ENCODE measurements around the gene ANKDD1B.
"Not testable (repeated sequence)": the region's sequence is repeated elsewhere in the genome, so short reads cannot be mapped to it uniquely, and the experiment has no call there.

Gene ANKDD1B

DNA sequence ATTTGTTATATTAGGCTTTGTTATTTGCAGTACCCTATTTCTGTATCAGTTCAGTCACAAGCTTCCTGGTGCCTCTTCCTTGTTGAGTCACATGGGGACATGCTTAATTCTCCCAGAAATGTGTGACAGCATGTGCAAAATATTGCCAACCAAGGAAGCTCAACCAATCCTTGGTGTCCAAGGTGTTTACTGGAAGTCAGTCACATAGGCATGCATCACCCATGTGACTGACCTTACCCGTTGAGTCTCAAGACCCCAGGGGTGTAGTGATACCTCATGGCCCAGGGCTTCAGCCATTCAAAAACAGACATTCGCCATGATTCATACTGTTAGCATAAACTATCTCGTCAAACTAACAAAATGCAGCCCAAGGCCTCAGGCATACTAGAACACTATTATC is 9.3 kb upstream of the ANKDD1B start:
- TF ChIP-seq, protein P1, sequence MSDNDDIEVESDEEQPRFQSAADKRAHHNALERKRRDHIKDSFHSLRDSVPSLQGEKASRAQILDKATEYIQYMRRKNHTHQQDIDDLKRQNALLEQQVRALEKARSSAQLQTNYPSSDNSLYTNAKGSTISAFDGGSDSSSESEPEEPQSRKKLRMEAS (IDR thresholded peaks at IDR 0.05; ENCODE audit: low read depth, low read length), result no peak
- TF ChIP-seq, protein P2, sequence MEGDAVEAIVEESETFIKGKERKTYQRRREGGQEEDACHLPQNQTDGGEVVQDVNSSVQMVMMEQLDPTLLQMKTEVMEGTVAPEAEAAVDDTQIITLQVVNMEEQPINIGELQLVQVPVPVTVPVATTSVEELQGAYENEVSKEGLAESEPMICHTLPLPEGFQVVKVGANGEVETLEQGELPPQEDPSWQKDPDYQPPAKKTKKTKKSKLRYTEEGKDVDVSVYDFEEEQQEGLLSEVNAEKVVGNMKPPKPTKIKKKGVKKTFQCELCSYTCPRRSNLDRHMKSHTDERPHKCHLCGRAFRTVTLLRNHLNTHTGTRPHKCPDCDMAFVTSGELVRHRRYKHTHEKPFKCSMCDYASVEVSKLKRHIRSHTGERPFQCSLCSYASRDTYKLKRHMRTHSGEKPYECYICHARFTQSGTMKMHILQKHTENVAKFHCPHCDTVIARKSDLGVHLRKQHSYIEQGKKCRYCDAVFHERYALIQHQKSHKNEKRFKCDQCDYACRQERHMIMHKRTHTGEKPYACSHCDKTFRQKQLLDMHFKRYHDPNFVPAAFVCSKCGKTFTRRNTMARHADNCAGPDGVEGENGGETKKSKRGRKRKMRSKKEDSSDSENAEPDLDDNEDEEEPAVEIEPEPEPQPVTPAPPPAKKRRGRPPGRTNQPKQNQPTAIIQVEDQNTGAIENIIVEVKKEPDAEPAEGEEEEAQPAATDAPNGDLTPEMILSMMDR (IDR thresholded peaks at IDR 0.05; ENCODE audit: low read depth, low read length), result no peak
- TF ChIP-seq MYC (IDR thresholded peaks at IDR 0.05; ENCODE audit: low read depth, low read length), result no peak
- TF ChIP-seq POLR2A (IDR thresholded peaks at IDR 0.05; ENCODE audit: extremely low read depth, insufficient read length), result no peak
- DNase-seq (ENCODE audit: low read depth), result no peak
- no peak overlapping the region for H3K4me3 ChIP-seq (ENCODE audit: low read depth, low read length)

DNA sequence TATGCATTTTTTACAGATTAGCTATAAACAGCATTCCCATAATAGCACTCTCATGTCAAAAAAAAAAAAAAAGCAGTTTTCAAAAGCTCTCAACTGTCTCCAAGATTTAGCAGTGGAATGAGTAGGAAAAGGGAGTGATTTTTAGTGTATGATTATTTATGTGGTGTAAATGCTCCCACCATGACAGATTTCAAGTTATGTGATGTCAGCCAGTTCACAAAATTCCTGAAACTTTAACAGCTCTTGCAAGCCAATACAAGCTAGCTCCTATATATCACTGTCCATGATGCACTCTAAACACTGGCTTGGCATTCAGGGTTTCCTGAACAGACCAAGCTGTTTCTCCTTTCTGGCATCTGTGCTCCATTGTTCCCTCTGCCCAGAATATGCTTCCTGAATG is 7.9 kb upstream of the ANKDD1B start:
- DNase-seq (ENCODE audit: low read depth), result no peak
- TF ChIP-seq MYC (IDR thresholded peaks at IDR 0.05; ENCODE audit: low read depth, low read length) (no peak), POLR2A (IDR thresholded peaks at IDR 0.05; ENCODE audit: extremely low read depth, insufficient read length) (no peak)
- TF ChIP-seq, protein P1 (IDR thresholded peaks at IDR 0.05; ENCODE audit: low read depth, low read length), result no peak
- TF ChIP-seq, protein P2 (IDR thresholded peaks at IDR 0.05; ENCODE audit: low read depth, low read length), result no peak
- H3K4me3 ChIP-seq (ENCODE audit: low read depth, low read length), result no peak overlapping the region

DNA sequence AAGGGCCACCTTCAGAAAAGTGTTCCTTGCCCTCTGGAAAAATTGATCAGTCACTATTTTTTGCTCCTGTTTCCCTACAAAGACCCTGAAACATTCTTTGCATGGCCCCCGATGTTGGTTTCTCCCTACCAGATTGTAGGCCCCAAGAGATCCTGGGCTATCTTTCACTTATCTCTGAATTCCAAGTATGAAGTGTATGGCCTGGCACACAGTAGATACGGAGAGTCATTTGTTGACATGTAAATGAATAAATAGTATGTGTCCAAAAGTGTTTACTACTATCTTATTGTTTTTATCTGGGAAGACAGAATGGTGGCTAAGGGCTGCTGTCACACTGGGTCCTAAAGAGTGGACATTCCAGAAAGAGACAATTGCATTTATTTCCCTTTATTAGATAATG is 7.4 kb upstream of the ANKDD1B start:
- DNase-seq (ENCODE audit: low read depth), result no peak
- no peak for TF ChIP-seq MYC (IDR thresholded peaks at IDR 0.05; ENCODE audit: low read depth, low read length)
- TF ChIP-seq, protein P1 (IDR thresholded peaks at IDR 0.05; ENCODE audit: low read depth, low read length), result no peak
- TF ChIP-seq, protein P2 (IDR thresholded peaks at IDR 0.05; ENCODE audit: low read depth, low read length), result no peak
- no peak for TF ChIP-seq POLR2A (IDR thresholded peaks at IDR 0.05; ENCODE audit: extremely low read depth, insufficient read length)
- H3K4me3 ChIP-seq (ENCODE audit: low read depth, low read length), result no peak overlapping the region

DNA sequence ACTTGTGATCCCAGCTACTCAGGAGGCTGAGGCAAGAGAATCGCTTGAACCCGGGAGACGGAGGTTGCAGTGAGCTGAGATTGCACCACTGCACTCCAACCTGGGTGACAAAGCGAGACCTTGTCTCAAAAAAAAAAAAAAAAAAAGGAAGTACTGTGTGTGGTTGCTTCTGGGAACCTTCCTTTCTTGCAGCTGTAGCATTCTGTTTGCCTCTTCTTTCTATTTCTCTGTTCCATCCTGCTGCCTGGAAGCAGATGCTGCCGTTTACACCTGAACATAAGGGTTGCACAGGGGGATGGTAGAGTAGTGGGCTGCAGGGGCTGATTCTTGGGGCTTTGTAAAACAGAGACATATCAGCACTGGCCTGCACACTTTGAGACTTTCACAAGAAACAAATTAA is 3.9 kb upstream of the ANKDD1B start:
- DNase-seq (ENCODE audit: low read depth), result peak; percentile 4
- not testable (repeated sequence) for H3K4me3 ChIP-seq (ENCODE audit: low read depth, low read length)

DNA sequence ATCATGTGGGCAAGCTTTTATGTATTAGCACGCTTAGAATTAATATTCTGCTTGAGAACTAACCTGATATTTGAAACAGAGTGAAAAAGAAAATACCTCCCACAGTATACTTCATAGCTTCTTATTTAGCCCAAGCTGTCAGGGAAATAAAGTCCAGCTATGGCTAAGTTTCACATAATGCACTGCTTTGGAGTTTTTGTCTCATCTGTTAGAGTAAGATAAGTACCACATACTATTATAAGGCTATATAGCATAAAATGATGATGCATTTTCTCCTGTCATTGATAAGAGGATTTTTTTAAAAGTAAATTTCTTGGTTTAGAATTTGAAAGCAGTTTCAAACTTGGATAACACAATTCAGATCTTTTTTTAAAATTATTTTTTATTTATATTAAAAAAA is 2.4 kb upstream of the ANKDD1B start:
- TF ChIP-seq, protein P1 (IDR thresholded peaks at IDR 0.05; ENCODE audit: low read depth, low read length), result no peak
- no peak for TF ChIP-seq POLR2A (IDR thresholded peaks at IDR 0.05; ENCODE audit: extremely low read depth, insufficient read length)
- TF ChIP-seq, protein P2 (IDR thresholded peaks at IDR 0.05; ENCODE audit: low read depth, low read length), result no peak
- TF ChIP-seq MYC (IDR thresholded peaks at IDR 0.05; ENCODE audit: low read depth, low read length), result no peak
- H3K4me3 ChIP-seq (ENCODE audit: low read depth, low read length), result no peak overlapping the region
- DNase-seq (ENCODE audit: low read depth), result no peak

DNA sequence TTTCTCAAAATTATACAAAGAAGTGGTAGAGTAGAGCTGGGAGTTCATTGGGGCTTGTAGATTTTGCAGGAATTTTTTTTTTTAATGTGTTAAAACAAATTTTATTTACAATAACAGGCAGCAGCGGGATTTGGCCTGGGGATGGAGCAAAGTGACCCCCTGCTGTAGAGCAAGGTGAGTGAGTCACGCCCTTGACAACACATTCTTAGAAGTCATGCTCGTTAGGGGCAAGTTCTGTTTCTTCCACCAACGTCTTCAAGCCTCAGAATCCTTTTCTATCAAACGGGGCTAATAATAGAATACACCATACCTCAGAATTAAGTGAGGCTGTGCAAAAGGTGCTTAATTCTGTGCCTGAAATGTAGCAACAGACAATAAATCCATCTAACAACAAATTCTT is 1.1 kb upstream of the ANKDD1B start:
- TF ChIP-seq, protein P1 (IDR thresholded peaks at IDR 0.05; ENCODE audit: low read depth, low read length), result no peak
- TF ChIP-seq MYC (IDR thresholded peaks at IDR 0.05; ENCODE audit: low read depth, low read length) (no peak), POLR2A (IDR thresholded peaks at IDR 0.05; ENCODE audit: extremely low read depth, insufficient read length) (no peak)
- TF ChIP-seq, protein P2 (IDR thresholded peaks at IDR 0.05; ENCODE audit: low read depth, low read length), result no peak
- no peak overlapping the region for H3K4me3 ChIP-seq (ENCODE audit: low read depth, low read length)
- no peak for DNase-seq (ENCODE audit: low read depth)

DNA sequence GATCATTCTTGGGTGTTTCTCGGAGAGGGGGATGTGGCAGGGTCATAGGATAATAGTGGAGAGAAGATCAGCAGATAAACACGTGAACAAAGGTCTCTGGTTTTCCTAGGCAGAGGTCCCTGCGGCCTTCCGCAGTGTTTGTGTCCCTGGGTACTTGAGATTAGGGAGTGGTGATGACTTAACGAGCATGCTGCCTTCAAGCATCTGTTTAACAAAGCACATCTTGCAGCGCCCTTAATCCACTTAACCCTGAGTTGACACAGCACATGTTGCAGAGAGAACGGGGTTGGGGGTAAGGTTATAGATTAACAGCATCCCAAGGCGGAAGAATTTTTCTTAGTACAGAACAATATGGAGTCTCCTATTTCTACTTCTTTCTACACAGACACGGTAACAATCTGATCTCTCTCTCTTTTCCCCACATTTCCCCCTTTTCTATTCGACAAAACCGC is 368 bp upstream of the ANKDD1B start:
- not testable (repeated sequence) for DNase-seq (ENCODE audit: low read depth)

More for the DNA sequence above, 368 bp upstream of the ANKDD1B start:
- H3K4me3 ChIP-seq (ENCODE audit: low read depth, low read length), result not testable (repeated sequence)

Measured in NB4 (cell line).